Fibroblast of upper back skin (primary cell): ENCODE results near the gene DERA.
"Not testable (repeated sequence)": the region's sequence is repeated elsewhere in the genome, so short reads cannot be mapped to it uniquely, and the experiment has no call there.

Experiments used
- DNase-seq: peaks from one replicate; pipeline ENCODE4 v3.0.0-alpha.2; 2013

Gene DERA

DNA sequence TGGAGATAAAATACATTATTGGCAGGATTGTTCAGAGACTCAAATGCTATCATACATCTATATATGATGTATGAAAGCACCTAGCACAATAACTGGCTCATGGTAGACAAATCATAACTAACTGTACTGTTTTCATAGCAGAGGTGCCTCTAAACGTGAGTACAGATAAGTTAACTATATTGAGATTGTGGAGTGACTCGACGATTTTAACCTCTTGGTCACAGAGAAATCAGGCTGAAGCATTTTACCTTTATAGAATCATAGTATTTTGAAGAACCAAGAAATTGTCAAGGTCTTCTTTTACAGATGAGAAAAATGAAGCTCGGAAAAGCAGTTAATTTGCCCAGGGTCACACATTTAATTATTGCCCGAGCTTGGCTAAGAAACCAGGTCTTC is 666 bp upstream of the DERA start:
- no peak for DNase-seq

DNA sequence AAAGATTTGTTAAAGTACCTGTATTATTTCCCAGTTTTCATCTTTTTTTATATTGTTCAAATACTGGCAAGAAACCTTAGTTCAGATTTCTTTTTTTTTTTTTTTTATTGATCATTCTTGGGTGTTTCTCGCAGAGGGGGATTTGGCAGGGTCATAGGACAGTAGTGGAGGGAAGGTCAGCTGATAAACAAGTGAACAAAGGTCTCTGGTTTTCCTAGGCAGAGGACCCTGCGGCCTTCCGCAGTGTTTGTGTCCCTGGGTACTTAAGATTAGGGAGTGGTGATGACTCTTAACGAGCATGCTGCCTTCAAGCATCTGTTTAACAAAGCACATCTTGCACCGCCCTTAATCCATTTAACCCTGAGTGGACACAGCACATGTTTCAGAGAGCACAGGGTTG is 799 bp downstream of the DERA start:
- DNase-seq = not testable (repeated sequence)

DNA sequence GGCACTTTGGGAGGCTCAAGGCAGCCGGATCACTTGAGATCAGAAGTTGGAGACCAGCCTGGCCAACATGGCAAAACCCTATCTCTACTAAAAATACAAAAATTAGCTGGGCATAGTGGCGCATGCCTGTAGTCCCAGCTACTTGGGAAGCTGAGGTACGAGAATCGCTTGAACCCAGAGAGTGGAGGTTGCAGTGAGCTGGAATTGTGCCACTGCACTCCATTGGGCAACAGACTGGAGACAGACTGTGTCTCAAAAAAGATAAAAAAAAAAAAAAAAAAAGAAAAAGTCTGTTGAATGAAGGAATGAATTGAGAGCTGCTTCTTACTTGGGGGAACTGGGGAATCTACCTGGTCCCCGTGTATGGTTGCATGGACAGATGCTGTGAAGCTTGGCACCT is 3.0 kb downstream of the DERA start:
- not testable (repeated sequence) for DNase-seq

DNA sequence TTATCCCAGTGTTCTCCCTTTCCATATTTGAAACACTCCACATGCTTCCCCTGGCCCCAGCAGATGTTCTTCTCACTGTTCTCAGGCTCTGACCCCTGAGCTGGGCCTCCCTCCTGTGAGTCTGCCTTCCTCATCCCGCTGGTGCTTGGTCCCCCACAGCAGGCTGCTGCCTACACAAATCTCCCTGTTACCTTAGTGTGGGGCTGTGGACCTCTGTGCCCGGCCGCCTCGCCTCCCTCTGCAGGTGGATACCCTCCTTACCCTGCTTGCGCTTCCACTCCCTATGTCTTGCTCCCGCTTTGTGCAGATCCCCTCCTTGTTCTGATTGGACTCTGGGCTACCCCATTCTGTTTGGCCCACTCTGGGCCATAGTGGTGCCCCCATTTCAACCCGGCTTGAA is 6.9 kb downstream of the DERA start:
- DNase-seq = no peak

DNA sequence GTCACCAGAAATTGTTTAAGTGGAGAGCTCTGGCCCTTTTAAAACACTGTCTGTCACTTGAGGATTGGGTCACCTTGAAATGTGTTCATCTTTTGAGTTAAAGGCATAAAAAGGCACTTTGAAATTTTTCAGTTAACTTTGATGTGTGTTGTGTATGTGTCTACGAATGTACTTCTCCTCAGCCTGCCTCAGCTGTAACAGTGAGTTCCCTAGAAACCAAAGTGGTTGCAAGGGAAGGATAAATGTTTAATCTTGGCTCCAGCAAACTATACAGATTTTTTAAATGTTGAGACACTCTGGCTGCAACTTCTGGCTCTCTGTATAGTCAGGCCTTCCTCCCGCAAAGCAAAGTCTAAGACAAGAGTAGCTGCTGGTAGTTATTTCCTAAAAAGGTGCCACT is 8.3 kb downstream of the DERA start:
- DNase-seq = no peak

DNA sequence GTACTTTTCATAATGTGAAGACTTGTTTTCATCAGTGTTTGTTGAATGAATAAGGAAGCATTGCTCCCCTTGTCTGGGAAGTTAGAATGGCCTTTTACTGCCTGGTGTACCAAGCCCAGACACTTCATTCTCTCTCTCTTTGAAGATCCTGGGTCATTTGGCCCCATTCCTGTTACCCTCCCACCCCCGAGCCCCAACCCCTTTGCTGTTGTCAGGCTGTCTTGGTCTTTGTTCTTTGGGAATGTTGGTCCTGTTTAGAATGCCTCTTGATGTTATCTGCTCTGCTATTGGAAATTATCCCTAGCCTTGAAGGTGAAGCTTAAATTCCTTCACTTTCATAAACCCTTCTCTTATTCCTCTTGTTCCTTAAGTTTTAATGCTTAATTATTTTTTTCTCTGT is 13.8 kb downstream of the DERA start:
- DNase-seq = no peak

DNA sequence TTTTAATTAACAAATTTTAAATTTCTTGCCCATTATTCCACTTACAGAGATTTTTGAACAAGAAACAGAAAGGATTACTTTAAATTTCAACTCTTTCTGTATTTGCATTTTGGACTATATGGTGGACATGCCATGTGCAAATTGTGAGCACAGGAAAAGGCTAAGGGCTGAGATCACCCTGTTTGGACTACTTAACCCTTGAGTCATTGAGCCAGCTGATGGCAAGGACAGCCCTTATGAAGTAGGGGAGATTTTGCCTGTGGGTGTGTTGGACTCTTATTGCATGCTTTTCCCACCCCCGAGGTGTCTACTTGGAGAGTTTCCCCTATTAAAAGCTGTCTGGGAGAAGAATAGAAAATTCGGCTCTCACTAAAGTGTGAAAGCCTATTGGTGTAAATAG is 17.2 kb downstream of the DERA start:
- DNase-seq = peak; percentile 89

DNA sequence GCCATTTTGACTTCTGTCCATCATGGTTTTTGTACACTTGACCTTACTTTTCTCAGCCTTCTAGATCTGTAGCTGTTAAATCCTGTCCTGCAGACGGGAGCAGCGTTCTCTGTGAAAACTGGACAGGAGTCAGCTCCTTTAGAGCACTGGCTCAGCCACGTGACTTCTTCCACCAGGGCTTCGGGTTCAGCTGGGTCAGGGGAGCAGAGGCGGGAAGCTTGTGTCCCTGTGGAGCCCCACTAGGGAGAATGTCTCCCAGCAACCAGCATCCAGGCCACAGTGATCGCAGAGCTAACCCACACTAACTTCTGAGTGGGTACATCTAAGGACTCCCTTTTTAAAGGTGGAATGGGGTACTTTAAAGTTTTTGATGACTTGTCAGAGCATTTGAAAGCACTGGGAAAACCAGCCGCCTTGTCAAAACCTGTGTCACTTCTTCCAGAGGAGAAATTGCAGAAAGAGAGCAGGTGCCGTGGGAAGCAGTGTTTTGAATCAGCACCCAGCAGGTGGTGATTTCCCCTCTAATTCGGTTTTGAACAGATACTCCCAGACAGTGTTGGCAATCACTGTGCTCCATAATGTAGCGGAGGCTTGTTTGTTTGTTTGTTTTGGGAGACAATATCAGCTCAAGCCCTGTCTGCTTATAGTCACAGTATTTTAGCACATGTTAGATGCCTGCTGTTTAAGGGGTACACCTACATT is 17.9 kb downstream of the DERA start:
- DNase-seq = no peak

DNA sequence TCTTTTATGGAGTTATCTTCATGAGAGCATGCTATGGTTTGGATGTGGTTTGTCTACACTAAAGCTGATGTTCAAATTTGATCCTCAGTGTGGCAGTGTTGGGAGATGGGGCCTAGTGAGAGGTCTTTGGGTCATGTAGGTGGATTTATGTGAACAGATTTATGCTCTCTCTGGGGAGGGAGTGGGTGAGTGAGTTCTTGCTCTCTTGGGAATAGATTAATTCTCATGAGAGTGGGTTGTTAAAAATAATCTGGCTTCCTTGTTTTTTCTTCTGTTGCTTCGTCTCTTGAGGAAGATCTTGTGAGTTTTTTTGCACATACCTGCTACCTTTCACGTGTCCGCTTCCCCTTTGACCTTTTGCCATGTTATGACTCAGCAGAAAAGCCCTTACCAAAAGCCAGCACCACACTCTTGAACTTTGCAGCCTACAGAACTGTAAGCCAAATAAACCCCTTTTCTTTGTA is 20.5 kb downstream of the DERA start:
- DNase-seq = peak; percentile 18

DNA sequence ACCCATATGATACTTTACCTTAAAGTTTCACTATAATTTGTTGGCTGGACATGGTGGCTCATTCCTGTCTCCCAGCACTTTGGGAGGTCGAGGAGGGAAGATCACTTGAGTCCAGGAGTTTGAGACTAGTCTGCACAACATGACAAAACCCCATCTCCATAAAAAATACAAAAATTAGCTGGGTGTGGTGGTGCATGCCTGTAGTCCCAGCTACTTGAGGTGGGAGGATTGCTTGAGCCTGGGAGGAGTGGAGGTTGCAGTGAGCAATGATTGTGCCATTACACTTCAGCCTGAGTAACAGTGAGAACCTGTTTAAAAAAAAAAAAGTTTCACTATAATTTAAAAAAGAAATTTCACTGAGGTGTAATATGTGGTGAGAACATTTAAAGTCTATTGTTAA is 21.2 kb downstream of the DERA start:
- no peak for DNase-seq

DNA sequence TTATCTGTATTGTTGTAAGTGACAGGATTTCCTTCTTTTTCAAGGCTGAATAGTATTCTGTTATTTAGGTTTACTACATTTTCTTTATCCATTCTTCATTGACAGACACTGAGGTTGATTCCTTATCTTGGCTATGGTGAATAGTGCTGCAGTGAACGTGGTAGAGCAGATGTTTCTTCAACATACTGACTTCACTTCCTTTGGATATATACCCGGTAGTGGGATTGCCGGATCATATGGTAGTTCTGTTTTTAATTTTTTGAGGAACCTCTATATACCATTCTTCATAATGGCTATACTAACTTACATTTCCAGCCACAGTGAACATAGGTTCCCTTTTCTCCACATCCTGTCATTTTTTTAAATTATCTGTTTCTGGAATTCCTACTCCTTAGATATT is 21.8 kb downstream of the DERA start:
- no peak for DNase-seq

DNA sequence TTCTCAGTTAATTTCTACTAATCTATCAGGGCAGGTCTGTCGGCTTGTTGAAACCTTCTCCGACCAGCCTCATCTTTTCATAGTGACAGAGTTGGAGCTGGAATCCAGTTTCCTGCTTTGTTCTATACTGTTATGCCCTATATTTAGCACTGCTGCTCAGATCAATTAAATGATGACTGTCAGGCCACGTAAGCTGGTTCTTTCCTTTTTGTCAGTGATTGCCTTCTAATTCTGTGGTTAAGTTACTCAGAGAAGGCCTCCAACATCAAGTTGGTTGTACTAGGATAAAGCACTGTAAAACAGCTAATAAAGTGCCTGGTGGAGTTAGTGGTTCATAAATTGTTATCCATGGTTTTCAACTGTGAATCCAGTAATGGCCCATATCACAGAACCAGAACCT is 22.6 kb downstream of the DERA start:
- DNase-seq = peak; percentile 36

DNA sequence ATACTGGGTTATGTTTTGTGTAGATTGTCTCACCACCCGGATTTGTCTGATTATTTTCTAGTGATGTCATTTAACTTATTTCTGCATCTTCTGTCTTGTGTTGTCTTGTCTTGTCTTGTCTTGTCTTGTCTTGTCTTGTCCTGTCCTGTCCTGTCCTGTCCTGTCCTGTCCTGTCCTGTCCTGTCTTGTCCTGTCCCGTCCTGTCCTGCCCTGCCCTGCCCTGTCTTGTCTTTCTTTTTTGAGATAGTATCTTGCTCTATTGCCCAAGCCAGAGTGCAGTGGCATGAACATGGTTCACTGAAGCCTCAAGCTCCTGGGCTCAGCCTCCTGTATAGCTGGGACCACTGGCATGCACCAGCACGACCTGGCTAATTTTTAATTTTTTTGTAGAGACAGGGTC is 25.6 kb downstream of the DERA start:
- no peak for DNase-seq

DNA sequence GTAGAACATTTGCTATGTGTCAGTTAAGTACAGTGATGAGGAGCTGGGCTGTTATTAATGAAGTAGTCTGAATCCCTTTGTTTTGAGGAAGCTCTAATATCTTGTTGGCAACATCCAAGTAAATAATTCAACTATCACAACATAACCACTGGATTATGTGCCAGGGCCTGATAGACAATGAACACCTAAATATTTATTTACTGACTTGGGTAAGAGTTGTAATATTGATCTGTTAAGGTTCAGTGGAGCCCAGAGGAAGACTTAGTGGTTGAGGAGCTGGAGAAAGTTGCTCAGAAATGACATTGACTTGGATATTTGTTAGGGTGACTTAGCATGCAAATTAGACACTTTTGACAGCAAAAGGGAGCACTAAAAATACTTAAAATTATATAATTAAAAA is 26.8 kb downstream of the DERA start:
- no peak for DNase-seq

DNA sequence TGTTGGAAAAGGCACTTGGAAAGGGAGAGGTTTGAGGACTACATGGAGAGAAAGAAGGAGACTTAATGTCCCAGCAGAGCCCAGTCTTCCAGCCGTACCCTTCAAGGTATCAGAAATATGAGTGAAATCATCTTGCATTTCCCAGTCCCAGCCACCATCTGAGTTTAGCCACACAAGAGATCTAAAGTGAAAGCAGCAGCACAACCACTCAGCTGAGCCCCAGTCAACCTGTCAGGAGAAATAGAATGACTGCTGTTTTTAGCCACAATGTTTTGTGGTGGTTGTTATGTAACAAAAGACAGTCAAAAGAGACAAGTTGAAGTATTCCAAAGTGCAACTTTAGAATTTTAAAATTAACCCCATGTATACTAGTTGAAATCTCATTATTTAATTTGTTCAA is 28.0 kb downstream of the DERA start:
- DNase-seq = no peak

DNA sequence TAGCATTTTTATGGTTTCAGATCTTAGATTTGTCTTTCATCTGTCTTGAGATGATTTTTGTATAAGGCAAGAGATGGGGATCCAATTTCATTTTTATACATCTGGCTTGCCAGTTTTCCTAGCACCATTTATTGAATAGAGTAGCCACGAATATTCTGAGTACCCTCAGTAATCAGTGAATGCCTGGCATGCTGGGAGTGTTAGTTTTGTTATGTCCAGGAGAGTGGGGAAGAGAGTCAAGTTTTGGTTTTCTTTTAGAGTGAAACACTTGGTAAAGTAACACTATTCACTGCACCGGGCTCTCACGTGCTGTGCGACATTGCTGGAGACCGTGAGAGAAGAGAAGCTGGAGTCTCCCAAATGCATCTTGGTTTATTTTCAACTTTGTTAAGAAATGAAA is 31.3 kb downstream of the DERA start:
- DNase-seq = no peak

DNA sequence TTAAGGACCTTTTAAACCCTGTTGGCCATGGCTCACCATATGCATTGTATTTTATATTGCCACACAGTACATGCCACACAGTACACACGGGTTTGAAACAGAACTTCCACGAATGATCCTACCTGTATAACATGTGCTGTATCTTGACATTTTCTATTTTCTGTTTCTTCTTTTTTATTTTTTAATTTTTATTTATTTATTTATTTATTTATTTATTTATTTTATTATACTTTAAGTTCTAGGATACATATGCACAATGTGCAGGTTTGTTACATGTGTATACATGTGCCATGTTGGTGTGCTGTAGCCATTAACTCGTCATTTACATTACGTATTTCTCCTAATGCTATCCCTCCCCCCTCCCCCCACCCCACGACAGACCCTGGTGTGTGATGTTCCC is 32.4 kb downstream of the DERA start:
- not testable (repeated sequence) for DNase-seq

DNA sequence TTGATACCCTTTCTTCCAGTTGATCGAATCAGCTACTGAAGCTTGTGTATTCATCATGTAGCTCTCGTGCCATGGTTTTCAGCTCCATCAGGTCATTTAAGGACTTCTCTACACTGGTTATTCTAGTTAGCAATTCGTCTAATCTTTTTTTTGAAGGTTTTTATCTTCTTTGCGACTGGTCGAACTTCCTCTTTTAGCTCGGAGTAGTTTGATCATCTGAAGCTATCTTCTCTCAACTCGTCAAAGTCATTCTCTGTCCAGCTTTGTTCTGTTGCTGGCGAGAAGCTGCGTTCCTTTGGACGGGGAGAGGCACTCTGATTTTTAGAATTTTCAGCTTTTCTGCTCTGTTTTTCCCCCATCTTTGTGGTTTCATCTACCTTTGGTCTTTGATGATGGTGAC is 37.3 kb downstream of the DERA start:
- DNase-seq = not testable (repeated sequence)

DNA sequence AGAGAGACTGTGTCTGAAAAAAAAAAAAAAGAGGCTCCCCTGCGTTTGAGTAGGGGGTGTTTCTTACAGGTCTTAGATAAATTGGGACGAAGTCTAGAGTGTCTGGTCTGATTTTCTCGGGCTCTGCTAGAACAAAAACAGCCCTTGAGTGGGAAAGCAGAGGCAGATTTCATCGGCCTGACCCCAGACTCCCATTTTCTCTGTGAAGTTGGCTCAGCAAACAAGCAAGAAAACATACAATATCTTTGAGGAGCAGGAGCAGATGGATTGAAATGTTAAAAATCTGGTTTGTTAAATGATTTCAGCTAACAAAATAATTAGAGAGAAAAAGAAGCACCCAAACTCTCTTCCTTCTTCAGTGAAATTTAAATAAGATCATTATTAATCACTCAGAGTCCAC is 44.1 kb downstream of the DERA start:
- DNase-seq = no peak

DNA sequence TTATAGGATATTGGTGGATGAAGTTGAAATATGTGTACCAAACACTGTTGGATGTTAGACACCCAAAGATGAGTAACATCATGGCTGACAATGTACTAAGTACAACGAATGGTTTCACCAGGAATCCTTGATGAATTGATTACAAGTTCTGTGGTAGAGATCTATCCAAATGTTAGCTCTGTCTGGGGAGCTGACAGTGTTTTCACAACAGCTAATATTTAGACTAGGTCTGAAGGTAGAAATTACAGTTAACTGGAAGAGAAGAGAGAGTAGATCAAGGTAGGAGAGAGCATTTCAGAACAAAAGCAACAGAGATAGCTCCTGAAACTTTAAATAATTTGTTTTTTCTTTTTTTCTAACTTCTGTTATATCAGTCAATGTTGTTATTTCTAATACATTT is 44.9 kb downstream of the DERA start:
- no peak for DNase-seq

DNA sequence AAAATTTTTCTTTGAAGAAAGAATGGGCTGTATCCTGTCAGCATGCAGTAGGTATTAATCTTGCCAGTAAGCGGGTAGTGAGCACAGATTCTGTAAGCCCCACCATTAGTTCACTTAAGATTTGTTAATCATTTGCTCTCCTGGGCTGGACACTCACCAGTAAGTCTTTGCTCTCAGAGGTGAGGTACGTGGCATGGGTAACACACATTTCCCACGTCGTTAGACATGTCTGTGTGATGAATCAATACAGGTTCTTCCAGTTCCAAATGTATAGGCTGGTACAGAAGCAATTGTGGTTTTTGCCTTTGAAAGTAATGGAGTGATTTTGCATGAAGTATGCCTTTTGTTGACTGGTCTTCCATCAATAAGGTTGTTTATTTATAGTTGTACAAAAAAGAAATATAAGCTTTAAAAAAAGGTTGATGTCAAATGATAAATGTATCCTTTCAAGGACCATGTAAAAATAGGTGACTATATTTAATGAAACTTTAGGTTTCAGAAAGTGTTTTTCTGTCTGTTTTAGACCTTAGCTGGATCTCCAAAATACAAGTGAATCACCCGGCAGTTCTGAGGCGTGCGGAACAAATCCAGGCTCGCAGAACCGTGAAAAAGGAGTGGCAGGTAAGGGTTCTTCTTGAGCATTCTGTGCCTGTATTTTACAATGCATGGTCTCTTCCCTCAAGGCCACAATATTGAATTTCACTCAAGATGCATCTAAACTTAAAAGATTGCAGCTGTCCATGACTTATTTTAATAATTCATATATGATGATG is 45.5 kb downstream of the DERA start:
- DNase-seq = no peak

DNA sequence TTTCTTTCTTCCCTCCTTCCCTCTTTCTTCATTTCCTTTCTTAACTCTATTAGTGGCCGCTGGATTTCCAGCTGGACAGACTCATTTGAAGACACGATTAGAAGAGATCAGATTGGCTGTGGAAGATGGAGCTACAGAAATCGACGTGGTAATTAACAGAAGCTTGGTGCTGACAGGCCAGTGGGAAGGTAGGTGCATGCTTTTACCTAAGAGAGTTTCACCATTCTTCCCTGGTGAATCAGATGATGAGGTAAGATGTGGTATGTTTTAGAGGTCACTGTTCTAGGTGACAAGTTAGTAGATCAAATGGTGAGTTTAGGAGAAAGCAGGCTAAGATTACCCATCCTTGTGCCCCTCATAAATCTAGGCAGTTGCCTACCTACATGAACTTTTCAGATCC is 51.6 kb downstream of the DERA start:
- no peak for DNase-seq

DNA sequence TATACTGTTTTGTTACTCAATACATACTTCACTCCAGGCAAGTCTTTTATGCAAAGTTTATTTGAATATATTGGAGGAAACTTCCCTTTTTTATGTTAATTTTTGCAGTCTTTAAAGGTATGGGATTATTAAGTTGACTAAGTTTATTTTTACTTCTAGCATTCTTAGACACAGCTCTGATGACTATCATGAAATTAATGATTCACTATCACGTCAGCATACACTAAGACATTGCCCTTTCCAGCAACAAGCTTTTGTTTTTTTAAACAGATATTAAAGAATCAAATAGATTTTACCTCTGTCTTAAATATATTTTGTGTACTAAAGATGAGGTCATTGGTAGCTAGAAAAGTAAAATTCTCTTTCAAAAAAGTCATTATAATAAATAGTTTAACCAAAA is 52.1 kb downstream of the DERA start:
- no peak for DNase-seq

DNA sequence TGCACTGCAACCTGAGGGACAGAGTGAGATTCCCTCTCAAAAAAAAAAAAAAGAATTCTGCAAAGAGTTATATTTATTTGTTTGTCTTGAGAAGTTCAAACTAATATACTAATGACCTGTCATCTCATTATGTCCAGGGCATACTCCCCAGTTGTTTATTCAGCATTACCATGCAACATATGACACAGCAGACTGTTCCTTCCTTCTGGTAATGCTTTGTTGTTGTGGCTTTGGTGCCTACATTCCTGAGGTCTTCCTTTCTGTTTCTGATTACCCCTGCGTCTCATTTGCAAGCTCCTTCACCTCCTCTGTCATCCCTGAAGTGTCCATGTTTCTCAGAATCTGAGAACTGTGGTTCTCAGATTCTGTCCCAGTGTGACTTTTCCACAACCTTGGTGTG is 55.3 kb downstream of the DERA start:
- DNase-seq = peak; percentile 66

DNA sequence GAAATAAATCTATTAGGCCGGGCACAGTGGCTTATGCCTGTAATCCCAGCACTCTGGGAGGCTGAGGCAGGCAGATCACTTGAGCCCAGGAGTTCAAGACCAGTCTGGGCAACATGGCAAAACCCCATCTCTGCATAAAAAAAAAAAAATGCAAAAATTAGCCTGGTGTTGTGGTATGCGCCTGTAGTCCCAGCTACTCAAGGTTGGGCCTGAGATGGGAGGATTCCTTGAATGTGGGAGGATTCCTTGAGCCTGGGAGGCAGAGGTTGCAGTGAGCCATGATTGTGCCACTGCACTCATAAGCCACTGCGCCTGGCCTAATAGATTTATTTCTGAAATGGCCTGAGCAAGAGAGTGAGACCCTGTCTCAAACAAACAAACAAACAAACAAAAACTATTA is 55.9 kb downstream of the DERA start:
- DNase-seq = not testable (repeated sequence)
